ENCODE data around the gene TANK.

DNA sequence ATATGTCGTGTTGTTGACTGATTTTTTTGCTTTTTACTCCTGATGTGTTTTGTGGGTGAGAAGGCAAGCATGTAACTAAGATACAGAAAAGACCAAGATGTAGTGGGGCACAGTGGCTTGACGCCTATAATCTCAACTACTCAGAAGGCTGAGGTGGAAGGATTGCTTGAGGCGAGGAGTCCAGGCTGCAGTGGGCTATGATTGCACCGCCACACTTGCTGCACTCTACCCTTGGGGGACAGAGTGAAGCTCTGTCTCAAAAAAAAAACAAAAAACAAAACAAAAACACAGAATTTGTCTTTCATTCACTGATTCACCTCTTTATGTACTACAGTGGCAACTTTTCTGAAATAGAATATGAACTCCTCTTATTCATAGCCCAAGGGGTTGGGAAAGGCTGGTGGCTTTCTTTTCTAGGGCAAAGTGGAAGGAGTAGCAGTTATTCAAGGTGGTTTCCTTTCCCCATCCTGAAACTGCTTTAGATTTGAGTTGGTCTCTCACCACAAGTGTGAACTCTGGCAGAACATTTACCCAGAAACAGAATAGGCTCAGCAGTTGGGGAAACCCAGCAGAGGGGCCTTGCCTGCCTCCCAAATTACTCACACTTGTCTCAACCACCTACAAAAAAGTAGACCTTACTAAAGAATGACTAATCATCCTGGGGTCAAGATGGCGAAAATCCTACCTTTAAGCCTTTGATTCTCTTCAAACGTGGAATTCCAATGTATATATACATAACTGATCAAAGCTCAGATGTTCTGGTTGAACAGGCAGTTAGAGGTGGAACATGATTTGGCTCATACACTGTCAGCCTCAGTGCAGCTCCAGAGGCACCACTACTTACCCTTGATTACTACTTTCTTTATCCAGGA, 6.5 kb downstream of the TANK start:
- TF ChIP-seq, protein P1, sequence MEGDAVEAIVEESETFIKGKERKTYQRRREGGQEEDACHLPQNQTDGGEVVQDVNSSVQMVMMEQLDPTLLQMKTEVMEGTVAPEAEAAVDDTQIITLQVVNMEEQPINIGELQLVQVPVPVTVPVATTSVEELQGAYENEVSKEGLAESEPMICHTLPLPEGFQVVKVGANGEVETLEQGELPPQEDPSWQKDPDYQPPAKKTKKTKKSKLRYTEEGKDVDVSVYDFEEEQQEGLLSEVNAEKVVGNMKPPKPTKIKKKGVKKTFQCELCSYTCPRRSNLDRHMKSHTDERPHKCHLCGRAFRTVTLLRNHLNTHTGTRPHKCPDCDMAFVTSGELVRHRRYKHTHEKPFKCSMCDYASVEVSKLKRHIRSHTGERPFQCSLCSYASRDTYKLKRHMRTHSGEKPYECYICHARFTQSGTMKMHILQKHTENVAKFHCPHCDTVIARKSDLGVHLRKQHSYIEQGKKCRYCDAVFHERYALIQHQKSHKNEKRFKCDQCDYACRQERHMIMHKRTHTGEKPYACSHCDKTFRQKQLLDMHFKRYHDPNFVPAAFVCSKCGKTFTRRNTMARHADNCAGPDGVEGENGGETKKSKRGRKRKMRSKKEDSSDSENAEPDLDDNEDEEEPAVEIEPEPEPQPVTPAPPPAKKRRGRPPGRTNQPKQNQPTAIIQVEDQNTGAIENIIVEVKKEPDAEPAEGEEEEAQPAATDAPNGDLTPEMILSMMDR (conservative IDR thresholded peaks at IDR 0.05): no peak
- TF ChIP-seq ZFX (IDR thresholded peaks at IDR 0.05): no peak

All from C4-2B (cell line).